MV-4-11 (cell line): ENCODE data around the gene ZNF613.
"Not testable (repeated sequence)": the region's sequence is repeated elsewhere in the genome, so short reads cannot be mapped to it uniquely, and the experiment has no call there.

Experiments used
- DNase-seq: peaks from one replicate; lab custom pipeline; 2025; lab: John Stamatoyannopoulos, UW

Gene ZNF613

GRCh38 chr19:51926784-51927741, at the start of gene ZNF613:
Gene ZNF613, plus strand, starts transcription at chr19:51927472. Its CDS starts 8,749 bp downstream, at chr19:51936221.
- peak; percentile 96 for DNase-seq

GRCh38 chr19:51882518-51882917, 44.8 kb upstream of the ZNF613 start:
- no peak for DNase-seq

DNA sequence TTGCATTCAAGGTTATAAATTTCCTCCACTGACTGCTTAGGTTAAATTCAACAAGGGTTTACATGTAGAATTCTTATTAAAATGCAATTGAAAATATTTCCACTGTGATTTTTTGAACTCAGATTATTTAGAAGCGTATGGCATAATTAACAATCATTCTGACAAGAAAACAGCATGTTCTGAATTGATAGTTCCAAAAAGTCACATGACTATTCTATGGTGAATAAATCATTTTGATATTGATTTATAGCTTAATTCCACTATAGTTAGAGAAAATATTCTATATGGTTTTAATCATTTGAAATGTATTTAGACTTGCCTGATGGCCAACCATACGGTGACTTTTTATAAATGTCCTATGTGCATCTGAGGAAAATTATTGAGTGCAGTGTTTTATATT, 42.6 kb upstream of the ZNF613 start:
- no peak for DNase-seq

- DNase-seq = peak; percentile 83
These were observed 39.5 kb upstream of the ZNF613 start, which contains the start of gene ZNF577 for GRCh38 chr19:51887522-51888498. Gene ZNF577, minus strand, starts transcription at chr19:51887951. Its CDS starts 7,569 bp downstream, at chr19:51880382.

GRCh38 chr19:51889934-51890333, 37.3 kb upstream of the ZNF613 start:
- DNase-seq = no peak

- DNase-seq = no peak
These were observed 36.0 kb upstream of the ZNF613 start for GRCh38 chr19:51891193-51891747.

DNA sequence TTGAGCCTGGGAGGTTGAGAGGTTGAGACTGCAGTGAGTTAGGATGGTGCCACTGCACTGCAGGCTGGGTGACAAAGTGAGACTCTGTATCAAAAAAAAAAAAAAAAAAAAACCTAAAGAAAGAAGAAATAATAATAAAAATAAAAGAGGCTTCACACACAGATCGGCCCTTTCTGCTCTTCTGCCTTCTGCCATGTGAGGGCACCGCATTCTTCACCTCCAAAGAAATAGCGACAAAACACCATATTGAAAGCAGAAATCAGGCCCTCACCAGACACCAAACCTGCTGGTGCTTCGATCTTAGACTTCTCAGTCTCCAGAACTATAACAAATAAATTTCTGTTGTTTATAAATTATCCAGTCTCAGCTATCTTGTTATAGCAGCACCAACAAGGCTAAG, 25.4 kb upstream of the ZNF613 start:
- no peak for DNase-seq

DNA sequence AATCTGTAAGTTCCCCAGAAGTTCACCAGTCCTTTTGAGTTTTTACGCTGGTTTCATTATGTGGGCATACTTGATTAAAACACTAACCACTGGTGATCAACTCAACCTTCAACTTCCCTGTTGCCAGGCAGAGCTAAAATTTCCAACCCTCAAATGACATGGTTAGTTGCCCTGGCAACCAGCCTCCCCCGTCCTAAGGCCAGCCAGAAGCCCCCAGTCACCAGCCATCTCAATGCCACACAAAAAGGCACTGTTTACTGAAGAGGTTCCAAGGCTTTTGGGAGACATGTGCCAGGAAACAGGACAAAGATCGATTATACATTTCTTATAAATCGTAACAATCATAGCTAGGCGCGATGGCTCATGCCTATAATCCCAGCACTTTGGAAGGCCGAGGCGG, 24.1 kb upstream of the ZNF613 start:
- no peak for DNase-seq

GRCh38 chr19:51904331-51905165, 22.7 kb upstream of the ZNF613 start, which contains the start of gene ZNF649:
Gene ZNF649, minus strand, starts transcription at chr19:51905017. Its CDS starts 4,910 bp downstream, at chr19:51900107.
- DNase-seq = peak; percentile 80

DNA sequence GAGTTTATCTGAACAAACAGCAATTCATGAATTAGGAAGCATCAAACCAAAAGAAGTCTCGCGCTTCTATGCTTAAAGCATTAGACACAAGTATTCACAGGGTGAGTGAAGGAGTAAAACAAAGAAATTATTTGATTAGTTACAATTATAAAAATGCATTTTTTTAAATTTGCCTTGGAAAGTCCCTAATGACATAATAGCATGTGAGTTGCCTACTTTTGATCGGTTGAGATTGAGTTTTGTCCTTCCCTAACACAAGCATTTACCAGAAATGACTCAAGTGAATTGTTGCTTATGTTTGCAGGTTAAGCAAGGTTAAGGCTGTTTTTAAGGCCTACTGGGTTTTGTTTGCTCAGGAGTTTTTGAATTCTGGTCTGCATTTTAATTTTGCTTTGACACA, 22.1 kb upstream of the ZNF613 start:
- no peak for DNase-seq

- DNase-seq = not testable (repeated sequence)
These were observed 21.6 kb upstream of the ZNF613 start for GRCh38 chr19:51905639-51906038.

DNA sequence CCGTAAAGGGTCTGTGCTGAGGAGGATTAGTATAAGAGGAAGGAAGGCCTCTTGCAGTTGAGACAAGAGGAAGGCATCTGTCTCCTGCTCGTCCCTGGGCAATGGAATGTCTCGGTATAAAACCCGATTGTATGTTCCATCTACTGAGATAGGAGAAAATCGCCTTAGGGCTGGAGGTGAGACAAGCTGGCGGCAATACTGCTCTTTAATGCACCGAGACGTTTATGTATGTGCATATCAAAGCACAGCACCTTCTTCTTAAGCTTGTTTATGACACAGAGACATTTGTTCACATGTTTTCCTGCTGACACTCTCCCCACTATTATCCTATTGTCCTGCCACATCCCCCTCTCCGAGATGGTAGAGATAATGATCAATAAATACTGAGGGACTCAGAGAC, 21.2 kb upstream of the ZNF613 start:
- DNase-seq = not testable (repeated sequence)

DNA sequence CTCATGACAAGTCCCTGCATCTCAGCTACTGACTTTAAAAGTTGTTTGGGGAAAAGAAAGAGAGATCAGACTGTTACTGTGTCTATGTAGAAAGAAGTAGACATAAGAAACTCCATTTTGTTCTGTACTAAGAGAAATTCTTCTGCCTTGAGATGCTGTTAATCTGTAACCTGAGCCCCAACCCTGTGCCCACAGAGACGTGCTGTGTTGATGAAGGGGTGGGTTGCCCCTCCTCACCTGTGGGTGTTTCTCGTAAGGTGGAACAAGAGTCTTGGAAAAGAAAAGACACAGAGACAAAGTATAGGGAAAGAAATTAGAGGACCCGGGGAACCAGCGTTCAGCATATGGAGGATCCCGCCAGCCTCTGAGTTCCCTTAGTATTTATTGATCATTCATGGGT, 19.3 kb upstream of the ZNF613 start:
- DNase-seq = not testable (repeated sequence)

GRCh38 chr19:51915324-51915867, 11.9 kb upstream of the ZNF613 start:
- DNase-seq = no peak

- peak; percentile 71 for DNase-seq
These were observed 11.1 kb upstream of the ZNF613 start for GRCh38 chr19:51916167-51916566.

DNA sequence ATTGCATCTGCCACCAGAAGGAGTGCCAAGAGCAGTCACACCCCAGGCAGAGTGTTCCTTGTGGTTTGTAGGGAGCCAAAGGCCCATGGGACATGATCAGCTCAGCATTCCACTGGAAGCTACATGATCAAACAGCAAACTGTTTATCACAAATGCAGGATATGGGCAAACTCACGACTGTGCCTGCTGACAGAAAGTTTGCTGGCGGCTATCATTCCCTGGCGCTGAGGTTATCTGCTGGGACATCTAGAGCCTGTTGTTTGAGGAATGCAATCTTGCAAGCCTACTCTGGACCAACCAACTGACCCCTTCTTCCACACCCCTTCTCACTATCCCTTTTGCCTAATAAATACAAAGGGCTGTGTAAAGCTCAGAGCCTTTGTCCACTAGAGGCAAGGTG, 7.7 kb upstream of the ZNF613 start:
- DNase-seq = no peak

GRCh38 chr19:51921949-51922348, 5.3 kb upstream of the ZNF613 start:
- DNase-seq = no peak

- no peak for DNase-seq
These were observed 867 bp upstream of the ZNF613 start for GRCh38 chr19:51926426-51926783.

- DNase-seq = no peak
These were observed 587 bp downstream of the ZNF613 start for GRCh38 chr19:51927859-51928258.

GRCh38 chr19:51931921-51932320, 4.6 kb downstream of the ZNF613 start:
- DNase-seq = no peak

- DNase-seq = no peak
These were observed 11.7 kb downstream of the ZNF613 start for GRCh38 chr19:51938936-51939335.
